ENCODE results near the gene DDX6.

The DDX6 gene

GRCh38 chr11:118807800-118808778 is 17.1 kb upstream of the DDX6 start:
- no peak overlapping the region for H3K14ac ChIP-seq (ENCODE audit: low read length)
- no peak overlapping the region for H3K4me3 ChIP-seq (ENCODE audit: low read depth, low read length)
- H3K79me2 ChIP-seq (ENCODE audit: control insufficient read depth, insufficient read depth, low read length, poor library complexity), result no peaks in the 10 kb centered on the region
- H2BK12ac ChIP-seq (ENCODE audit: low read length), result no peak overlapping the region
- no peak overlapping the region for H3K9ac ChIP-seq (ENCODE audit: low read length)
- no peak overlapping the region for H2BK120ac ChIP-seq (ENCODE audit: insufficient read depth, low read length, poor library complexity)
- no peak overlapping the region for H3K27ac ChIP-seq (ENCODE audit: low read depth, low read length)
- H3K9me3 ChIP-seq (ENCODE audit: insufficient read depth, low read depth, low read length), result no peaks in the 10 kb centered on the region
- H4K12ac ChIP-seq (ENCODE audit: low read depth, low read length), result no peak overlapping the region
- no peak overlapping the region for H3K18ac ChIP-seq (ENCODE audit: low read length)
- H2AK5ac ChIP-seq (ENCODE audit: low read length), result no peak overlapping the region
- no peak overlapping the region for H4K91ac ChIP-seq (ENCODE audit: low read depth, low read length)
- no peak overlapping the region for H3K4ac ChIP-seq (ENCODE audit: low read depth, low read length)
- no peaks in the 10 kb centered on the region for H3K79me1 ChIP-seq (ENCODE audit: low read length)
- H2BK5ac ChIP-seq (ENCODE audit: low read depth, low read length, poor library complexity), result no peak overlapping the region
- H3K27me3 ChIP-seq (ENCODE audit: insufficient read depth, low read length), result no peaks in the 10 kb centered on the region
- WGBS (ENCODE audit: extremely low coverage, insufficient coverage, insufficient read length), result no CpG with 5 or more reads among the region's 3 CpGs
- H2AFZ ChIP-seq (ENCODE audit: insufficient read depth, low read length, poor library complexity), result no peak overlapping the region
- no peak overlapping the region for H3K4me2 ChIP-seq (ENCODE audit: low read length)
- no peak overlapping the region for H3K23ac ChIP-seq (ENCODE audit: low read length)
- no peaks in the 10 kb centered on the region for H3K4me1 ChIP-seq (ENCODE audit: control insufficient read depth in 1 of 2, insufficient read depth in 2 of 2, low read length in 2 of 2)
- no peak for DNase-seq
- no peak overlapping the region for H4K8ac ChIP-seq (ENCODE audit: low read depth, low read length)
- no peaks in the 10 kb centered on the region for H3K36me3 ChIP-seq (ENCODE audit: control insufficient read depth in 1 of 2, insufficient read depth in 2 of 2, low read length in 2 of 2)

GRCh38 chr11:118806400-118806799 is 15.4 kb upstream of the DDX6 start:
- no CpG with 5 or more reads among the region's 4 CpGs for WGBS (ENCODE audit: extremely low coverage, insufficient coverage, insufficient read length)

GRCh38 chr11:118804094-118804493 is 13.1 kb upstream of the DDX6 start:
- H2AFZ ChIP-seq (ENCODE audit: insufficient read depth, low read length, poor library complexity), result no peak overlapping the region
- no peak overlapping the region for H3K9ac ChIP-seq (ENCODE audit: low read length)
- no peak for DNase-seq
- H3K4me3 ChIP-seq (ENCODE audit: low read depth, low read length), result no peak overlapping the region
- H3K36me3 ChIP-seq (ENCODE audit: control insufficient read depth in 1 of 2, insufficient read depth in 2 of 2, low read length in 2 of 2), result no peaks in the 10 kb centered on the region
- no peak overlapping the region for H3K27ac ChIP-seq (ENCODE audit: low read depth, low read length)
- H4K91ac ChIP-seq (ENCODE audit: low read depth, low read length), result no peak overlapping the region
- H3K79me1 ChIP-seq (ENCODE audit: low read length), result no peaks in the 10 kb centered on the region
- no peak overlapping the region for H2BK12ac ChIP-seq (ENCODE audit: low read length)
- H4K12ac ChIP-seq (ENCODE audit: low read depth, low read length), result no peak overlapping the region
- H3K4me2 ChIP-seq (ENCODE audit: low read length), result no peak overlapping the region
- no peak overlapping the region for H3K23ac ChIP-seq (ENCODE audit: low read length)
- no peak overlapping the region for H3K14ac ChIP-seq (ENCODE audit: low read length)
- H3K4me1 ChIP-seq (ENCODE audit: control insufficient read depth in 1 of 2, insufficient read depth in 2 of 2, low read length in 2 of 2), result no peaks in the 10 kb centered on the region
- no peak overlapping the region for H2AK5ac ChIP-seq (ENCODE audit: low read length)
- H2BK5ac ChIP-seq (ENCODE audit: low read depth, low read length, poor library complexity), result no peak overlapping the region
- no peak overlapping the region for H2BK120ac ChIP-seq (ENCODE audit: insufficient read depth, low read length, poor library complexity)
- H3K79me2 ChIP-seq (ENCODE audit: control insufficient read depth, insufficient read depth, low read length, poor library complexity), result no peaks in the 10 kb centered on the region
- no peak overlapping the region for H3K4ac ChIP-seq (ENCODE audit: low read depth, low read length)
- no peaks in the 10 kb centered on the region for H3K9me3 ChIP-seq (ENCODE audit: insufficient read depth, low read depth, low read length)
- H4K8ac ChIP-seq (ENCODE audit: low read depth, low read length), result no peak overlapping the region
- no peak overlapping the region for H3K18ac ChIP-seq (ENCODE audit: low read length)
- WGBS (ENCODE audit: extremely low coverage, insufficient coverage, insufficient read length), result no CpG with 5 or more reads among the region's 3 CpGs
- H3K27me3 ChIP-seq (ENCODE audit: insufficient read depth, low read length), result no peaks in the 10 kb centered on the region

More at GRCh38 chr11:118806400-118806799, 15.4 kb upstream of the DDX6 start:
- H3K79me2 ChIP-seq (ENCODE audit: control insufficient read depth, insufficient read depth, low read length, poor library complexity), result no peaks in the 10 kb centered on the region
- no peak overlapping the region for H4K8ac ChIP-seq (ENCODE audit: low read depth, low read length)
- no peak overlapping the region for H2AK5ac ChIP-seq (ENCODE audit: low read length)
- H3K9ac ChIP-seq (ENCODE audit: low read length), result no peak overlapping the region
- H3K4me3 ChIP-seq (ENCODE audit: low read depth, low read length), result no peak overlapping the region
- H2BK12ac ChIP-seq (ENCODE audit: low read length), result no peak overlapping the region
- H3K4me2 ChIP-seq (ENCODE audit: low read length), result no peak overlapping the region
- H3K4ac ChIP-seq (ENCODE audit: low read depth, low read length), result no peak overlapping the region
- no peaks in the 10 kb centered on the region for H3K79me1 ChIP-seq (ENCODE audit: low read length)
- H4K91ac ChIP-seq (ENCODE audit: low read depth, low read length), result no peak overlapping the region
- H2BK5ac ChIP-seq (ENCODE audit: low read depth, low read length, poor library complexity), result no peak overlapping the region
- H4K12ac ChIP-seq (ENCODE audit: low read depth, low read length), result no peak overlapping the region
- no peak overlapping the region for H3K18ac ChIP-seq (ENCODE audit: low read length)
- no peaks in the 10 kb centered on the region for H3K9me3 ChIP-seq (ENCODE audit: insufficient read depth, low read depth, low read length)
- H3K14ac ChIP-seq (ENCODE audit: low read length), result no peak overlapping the region
- DNase-seq, result no peak
- no peak overlapping the region for H2AFZ ChIP-seq (ENCODE audit: insufficient read depth, low read length, poor library complexity)
- H3K23ac ChIP-seq (ENCODE audit: low read length), result no peak overlapping the region
- no peaks in the 10 kb centered on the region for H3K4me1 ChIP-seq (ENCODE audit: control insufficient read depth in 1 of 2, insufficient read depth in 2 of 2, low read length in 2 of 2)
- no peak overlapping the region for H3K27ac ChIP-seq (ENCODE audit: low read depth, low read length)
- no peak overlapping the region for H2BK120ac ChIP-seq (ENCODE audit: insufficient read depth, low read length, poor library complexity)
- H3K27me3 ChIP-seq (ENCODE audit: insufficient read depth, low read length), result no peaks in the 10 kb centered on the region
- no peaks in the 10 kb centered on the region for H3K36me3 ChIP-seq (ENCODE audit: control insufficient read depth in 1 of 2, insufficient read depth in 2 of 2, low read length in 2 of 2)

GRCh38 chr11:118799372-118799771 is 8.4 kb upstream of the DDX6 start:
- Histone ChIP-seq H3K18ac (ENCODE audit: low read length) (no peak overlapping the region), H3K27me3 (ENCODE audit: insufficient read depth, low read length) (no peaks in the 10 kb centered on the region), H3K4ac (ENCODE audit: low read depth, low read length) (no peak overlapping the region), H3K79me1 (ENCODE audit: low read length) (no peaks in the 10 kb centered on the region), H2AK5ac (ENCODE audit: low read length) (no peak overlapping the region), H2BK120ac (ENCODE audit: insufficient read depth, low read length, poor library complexity) (no peak overlapping the region), H3K79me2 (ENCODE audit: control insufficient read depth, insufficient read depth, low read length, poor library complexity) (no peaks in the 10 kb centered on the region), H3K4me2 (ENCODE audit: low read length) (no peak overlapping the region), H3K4me3 (ENCODE audit: low read depth, low read length) (no peak overlapping the region), H3K14ac (ENCODE audit: low read length) (no peak overlapping the region), H3K9ac (ENCODE audit: low read length) (no peak overlapping the region), H3K9me3 (ENCODE audit: insufficient read depth, low read depth, low read length) (no peaks in the 10 kb centered on the region), H3K4me1 (ENCODE audit: control insufficient read depth in 1 of 2, insufficient read depth in 2 of 2, low read length in 2 of 2) (no peaks in the 10 kb centered on the region), H4K91ac (ENCODE audit: low read depth, low read length) (no peak overlapping the region), H2AFZ (ENCODE audit: insufficient read depth, low read length, poor library complexity) (no peak overlapping the region), H3K23ac (ENCODE audit: low read length) (no peak overlapping the region), H2BK5ac (ENCODE audit: low read depth, low read length, poor library complexity) (no peak overlapping the region), H3K36me3 (ENCODE audit: control insufficient read depth in 1 of 2, insufficient read depth in 2 of 2, low read length in 2 of 2) (no peaks in the 10 kb centered on the region), H4K12ac (ENCODE audit: low read depth, low read length) (no peak overlapping the region), H2BK12ac (ENCODE audit: low read length) (no peak overlapping the region), H3K27ac (ENCODE audit: low read depth, low read length) (no peak overlapping the region), H4K8ac (ENCODE audit: low read depth, low read length) (no peak overlapping the region)
- DNase-seq, result no peak
